Endometrial microvascular endothelial cells (primary cell): Measurements from ENCODE around the gene HOXA1. TPM values are rescaled to one million over a fixed set of nuclear protein-coding genes. Genes with fewer than 3 reads are reported as not detected.

ENCODE experiments used
- in situ Hi-C: cut with HindIII; loops from 2 replicates; pipeline ENCODE4 v1.10.0; 2017; ENCODE audit warnings: low sequenced_read_pairs, low pct_unique_long_range_greater_than_20kb; ENCODE audit errors: inconsistent ontology term
- total RNA-seq: library from RNA; depleted of rRNA; stranded (reverse); fragments of >200 nt; gene quantifications from one replicate; pipeline ENCODE4 v1.2.3, GENCODE V29; 2015; ENCODE audit errors: inconsistent ontology term

HOXA1 gene
- 0.65 TPM for total RNA-seq

DNA sequence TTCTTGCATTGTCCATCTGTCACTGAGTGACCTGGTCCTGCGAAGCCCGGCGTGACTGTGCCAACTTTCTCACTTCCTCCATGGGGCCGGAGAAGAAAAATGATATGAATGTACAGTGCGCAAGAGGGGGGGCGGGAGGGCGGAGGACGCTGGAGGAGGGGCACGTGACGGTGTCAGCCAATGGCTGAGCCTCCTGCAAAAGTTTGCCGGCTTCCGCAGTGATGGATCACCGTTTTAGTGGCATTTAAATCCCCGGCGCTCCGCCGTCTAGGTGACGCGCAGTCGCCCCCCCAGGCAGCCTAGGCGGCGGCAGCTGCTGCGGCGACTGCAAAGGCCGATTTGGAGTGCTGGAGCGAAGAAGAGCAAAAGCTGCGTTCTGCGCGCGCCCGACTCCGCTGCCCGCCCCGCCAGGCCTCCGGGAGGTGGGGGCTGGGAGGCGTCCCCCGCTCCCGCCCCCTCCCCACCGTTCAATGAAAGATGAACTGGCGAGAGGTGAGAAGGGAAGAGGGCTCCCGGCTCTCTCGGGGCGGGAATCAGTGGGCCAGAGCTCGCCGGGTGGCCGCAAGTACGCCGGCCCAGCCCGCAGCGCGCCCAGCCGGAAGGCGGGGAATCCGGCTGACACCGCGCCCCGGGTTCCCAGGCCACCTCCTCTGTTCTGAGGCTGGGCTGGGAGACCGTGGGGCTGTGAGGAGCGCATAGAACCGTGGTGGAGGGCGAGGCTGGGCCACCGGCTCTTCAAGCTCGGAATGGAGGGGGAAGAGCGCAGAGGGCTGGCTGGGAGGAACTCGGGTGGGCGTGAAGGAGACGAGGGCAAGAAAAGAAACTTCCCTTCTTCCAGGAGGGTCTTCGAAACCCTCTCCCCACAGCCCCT, at the start of gene HOXA1:
HOXA1 (minus strand) TSS at position 104 of the 871 bp plus-strand sequence; CDS start at position 16, 88 bp downstream.
- in situ Hi-C loops, result no loop called here

DNA sequence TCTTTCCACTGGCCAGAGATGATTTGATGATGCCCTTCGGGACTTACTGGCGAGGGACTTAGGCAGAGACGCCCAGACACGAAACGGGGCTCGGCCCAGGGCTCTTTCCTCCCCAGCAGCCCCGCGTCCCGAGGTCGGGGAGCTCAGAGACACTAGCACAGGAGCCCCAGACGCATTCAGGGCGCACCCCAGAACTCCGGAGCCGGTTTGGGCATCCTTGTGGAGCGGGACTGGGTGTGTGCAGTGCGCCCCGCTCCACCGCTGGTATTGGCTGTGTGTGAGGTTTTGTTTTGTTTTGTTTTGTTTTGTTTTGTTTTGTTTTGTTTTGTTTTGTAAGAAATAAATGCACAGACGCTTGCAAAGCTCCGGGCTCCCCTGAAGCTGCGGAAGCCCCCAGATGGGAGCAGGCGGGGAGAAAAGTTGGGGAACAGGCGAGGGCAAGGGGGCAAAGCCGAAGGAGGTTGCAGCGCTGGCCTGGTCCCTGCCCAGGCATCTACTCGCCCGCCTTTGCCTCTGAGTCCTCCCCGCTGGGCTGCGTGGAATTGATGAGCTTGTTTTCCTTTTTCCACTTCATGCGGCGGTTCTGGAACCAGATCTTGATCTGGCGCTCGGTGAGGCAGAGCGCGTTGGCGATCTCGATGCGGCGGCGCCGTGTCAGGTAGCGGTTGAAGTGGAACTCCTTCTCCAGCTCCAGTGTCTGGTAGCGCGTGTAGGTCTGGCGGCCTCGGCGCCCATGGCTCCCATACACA, 49.5 kb upstream of the HOXA1 start:
- in situ Hi-C loops, result no loop called here

GRCh38 chr7:27144781-27145164, 49.0 kb upstream of the HOXA1 start:
- in situ Hi-C loops, result no loop called here

GRCh38 chr7:27143950-27144780, 48.4 kb upstream of the HOXA1 start:
- in situ Hi-C loops, result no loop called here

GRCh38 chr7:27143023-27143949, 47.5 kb upstream of the HOXA1 start, which contains the start of gene HOXA5:
HOXA5 (minus strand) TSS chr7:27143681; CDS start chr7:27143607, 74 bp downstream.
- in situ Hi-C loops, result no loop called here

GRCh38 chr7:27142580-27143022, 46.8 kb upstream of the HOXA1 start:
- in situ Hi-C loops, result no loop called here

GRCh38 chr7:27141923-27142579, 46.3 kb upstream of the HOXA1 start:
- in situ Hi-C loops, result no loop called here

DNA sequence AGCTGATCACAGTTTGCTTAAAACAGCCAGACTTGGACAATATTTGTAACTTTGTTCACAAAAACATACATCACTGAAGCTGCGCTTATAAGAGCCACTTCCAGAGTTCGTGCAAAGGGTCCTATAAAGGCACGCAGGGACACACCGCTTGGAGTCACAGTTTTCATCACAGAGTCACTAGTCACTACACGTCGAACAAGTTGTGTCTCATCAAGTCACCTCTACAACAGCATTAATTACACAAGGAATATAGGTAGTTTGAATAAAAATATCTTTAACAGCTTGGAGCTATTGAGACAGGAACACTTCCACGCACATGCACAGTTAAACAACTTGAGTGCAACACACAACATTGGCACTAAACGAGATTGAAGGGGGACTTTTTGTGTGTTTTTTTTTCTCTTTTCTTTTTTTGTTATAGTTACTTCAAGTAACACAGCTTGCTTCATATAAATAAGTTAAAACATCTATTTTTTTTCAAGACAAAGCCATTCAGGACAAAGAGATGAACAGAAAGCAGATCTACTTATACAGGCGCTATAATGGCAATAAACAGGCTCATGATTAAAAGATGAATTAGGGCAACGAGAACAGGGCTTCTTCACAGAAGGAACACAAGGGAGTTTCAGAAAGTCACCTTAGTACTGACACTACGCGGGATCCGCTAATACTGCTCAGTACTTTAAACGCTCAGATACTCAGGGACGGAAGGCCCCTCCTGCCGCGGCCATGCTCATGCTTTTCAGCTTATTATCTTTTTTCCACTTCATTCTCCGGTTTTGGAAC, 45.5 kb upstream of the HOXA1 start:
- in situ Hi-C loops, result no loop called here

- in situ Hi-C loops, result no loop called here
Observed at GRCh38 chr7:27140126-27140857, 44.5 kb upstream of the HOXA1 start.

GRCh38 chr7:27139334-27140125, 43.7 kb upstream of the HOXA1 start:
- in situ Hi-C loops, result no loop called here

GRCh38 chr7:27138985-27139333, 43.2 kb upstream of the HOXA1 start:
- in situ Hi-C loops, result no loop called here

- in situ Hi-C loops, result no loop called here
Observed at GRCh38 chr7:27138472-27138871, 42.7 kb upstream of the HOXA1 start.

DNA sequence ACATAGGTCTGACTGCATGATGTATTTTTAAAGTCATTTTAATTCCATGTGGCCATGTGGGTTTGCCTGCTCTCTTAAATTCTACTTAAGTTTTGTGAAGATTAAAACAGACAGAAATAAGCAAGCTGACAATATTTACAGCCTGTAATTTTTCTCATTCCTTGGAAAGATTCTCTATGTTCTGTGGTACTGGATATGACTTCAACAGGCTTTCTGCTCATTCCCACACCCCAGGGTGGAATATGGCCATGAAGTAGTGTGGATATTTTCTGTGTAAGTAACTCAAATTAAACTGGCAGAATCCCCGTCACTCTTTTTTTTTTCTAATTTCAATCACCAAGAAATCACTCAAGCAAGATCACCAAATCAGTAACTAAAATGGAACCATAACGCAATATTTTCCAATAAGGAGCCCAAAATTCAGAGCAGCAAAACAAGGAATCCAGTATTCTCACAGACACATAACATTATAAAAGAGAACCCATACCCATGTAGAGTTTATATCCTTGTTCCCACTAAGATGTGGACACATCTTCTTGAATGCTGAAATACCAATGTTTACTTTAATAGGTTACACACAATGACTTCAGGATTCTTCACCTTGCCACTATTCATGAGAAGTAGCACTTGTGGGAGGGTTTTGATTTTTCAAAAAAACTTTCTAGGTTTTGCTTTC, 42.0 kb upstream of the HOXA1 start:
- in situ Hi-C loops, result no loop called here

DNA sequence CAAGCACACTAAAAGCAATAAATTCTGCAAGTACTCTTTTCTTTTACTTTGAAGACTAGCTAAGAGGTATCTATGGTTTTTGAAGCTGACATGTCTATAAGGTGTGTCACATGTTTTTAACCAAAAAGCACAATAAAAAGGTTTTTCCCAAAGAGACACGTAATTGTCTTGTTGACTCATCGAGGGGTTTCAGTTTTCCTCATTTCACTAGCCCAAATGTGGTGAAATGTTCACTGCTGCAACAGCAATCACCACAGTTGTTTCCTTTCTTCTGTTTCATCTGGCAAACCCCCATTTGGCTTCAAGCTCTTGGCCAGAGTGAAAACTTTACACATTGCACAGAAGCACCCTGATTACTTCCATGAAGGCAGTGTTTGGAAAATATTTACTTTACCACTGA, 38.6 kb upstream of the HOXA1 start:
- in situ Hi-C loops, result no loop called here
